K562 (cell line): ENCODE data around the gene GRHPR. TPM values are rescaled to one million over a fixed set of nuclear protein-coding genes. Genes with fewer than 3 reads are reported as not detected.

Experiments
- CBFA2T3 ChIP-seq: fragments of 450-650 bp; IDR thresholded peaks from 2 replicates; pipeline ENCODE4 v1.6.1; 2017
- E2F6 ChIP-seq, 2 experiments: IDR thresholded peaks; 2 replicates each; pipeline ENCODE4 v1.6.1; 2011; ENCODE audit warnings: borderline replicate concordance in 1 of 2, control low read depth in 1 of 2, low read depth in 1 of 2, low read length in 1 of 2, mild to moderate bottlenecking in 1 of 2, mixed read lengths in 1 of 2, moderate library complexity in 1 of 2; ENCODE audit not compliant: insufficient read depth in 1 of 2, insufficient read length in 1 of 2, poor library complexity in 1 of 2, severe bottlenecking in 1 of 2; ENCODE audit errors: extremely low read depth in 1 of 2
- EWSR1 ChIP-seq: fragments of 450-650 bp; IDR thresholded peaks from 2 replicates; pipeline ENCODE4 v1.6.1; 2018; ENCODE audit warnings: borderline replicate concordance, mild to moderate bottlenecking, low read depth, moderate library complexity; ENCODE audit not compliant: partially characterized antibody
- GTF2A2 ChIP-seq: IDR thresholded peaks from 2 replicates; pipeline ENCODE4 v1.6.1; 2016; ENCODE audit warnings: mild to moderate bottlenecking, missing genetic modification characterization, missing compliant biosample characterization
- HDAC1 ChIP-seq, 2 experiments: fragments of 450-650 bp; IDR thresholded peaks; 2 replicates each; pipeline ENCODE4 v1.6.1; 2016 to 2017; ENCODE audit warnings: inconsistent platforms in 1 of 2, mild to moderate bottlenecking in 1 of 2, moderate library complexity in 1 of 2
- HINFP ChIP-seq: fragments of 450-650 bp; conservative IDR thresholded peaks from 2 replicates; pipeline ENCODE4 v1.6.1; 2016; ENCODE audit warnings: missing genetic modification characterization, low read depth, mild to moderate bottlenecking, control low read depth, missing compliant biosample characterization
- LARP7 ChIP-seq: fragments of 450-650 bp; IDR thresholded peaks from 2 replicates; pipeline ENCODE4 v1.6.1; 2016
- POLR3G ChIP-seq: IDR thresholded peaks from 2 replicates; pipeline ENCODE4 v1.6.1; 2011; ENCODE audit not compliant: insufficient read length, insufficient replicate concordance; ENCODE audit errors: extremely low read depth
- RBBP5 ChIP-seq: fragments of 200-600 bp; sonication (generic); IDR thresholded peaks from 2 replicates; pipeline ENCODE4 v1.6.1; 2012; ENCODE audit warnings: borderline replicate concordance, mild to moderate bottlenecking, low read length, control low read depth, inconsistent platforms; ENCODE audit not compliant: insufficient read depth, poor library complexity, severe bottlenecking
- RBM17 ChIP-seq: fragments of 200-400 bp; formaldehyde crosslinking; IDR thresholded peaks from 2 replicates; pipeline ENCODE4 v1.6.1; 2017; ENCODE audit warnings: low read depth, mild to moderate bottlenecking, low read length, borderline replicate concordance
- RFX1 ChIP-seq: fragments of 450-650 bp; IDR thresholded peaks from 2 replicates; pipeline ENCODE4 v1.6.1; 2016; ENCODE audit warnings: mild to moderate bottlenecking, moderate library complexity
- SNAPC5 ChIP-seq: fragments of 250-450 bp; sonication (Bioruptor Pico); IDR thresholded peaks from 2 replicates; pipeline ENCODE4 v1.8.0; 2021; ENCODE audit warnings: moderate library complexity, mild to moderate bottlenecking, inconsistent platforms
- SREBF2 ChIP-seq: sonication (generic); formaldehyde crosslinking; IDR thresholded peaks from 2 replicates; pipeline ENCODE4 v1.4.0; 2020; ENCODE audit warnings: mild to moderate bottlenecking, missing genetic modification reagents
- TFAP4 ChIP-seq: sonication (generic); formaldehyde crosslinking; IDR thresholded peaks from 2 replicates; pipeline ENCODE4 v1.8.0; 2022; ENCODE audit warnings: missing genetic modification reagents, mild to moderate bottlenecking, moderate library complexity, borderline replicate concordance
- USF1 ChIP-seq: sonication (generic); formaldehyde crosslinking; IDR thresholded peaks from 2 replicates; pipeline ENCODE4 v1.9.0; 2022; ENCODE audit warnings: mild to moderate bottlenecking, missing genetic modification reagents
- ZNF140 ChIP-seq: fragments of 250-450 bp; sonication (Bioruptor Pico); IDR thresholded peaks from 2 replicates; pipeline ENCODE4 v1.8.0; 2021; ENCODE audit warnings: moderate library complexity, mild to moderate bottlenecking, inconsistent platforms
- ZNF561 ChIP-seq: fragments of 450-650 bp; formaldehyde crosslinking; conservative IDR thresholded peaks from 2 replicates; pipeline ENCODE4 v1.4.0; 2020; ENCODE audit warnings: mild to moderate bottlenecking, moderate library complexity
- ZNF592 ChIP-seq: fragments of 450-650 bp; IDR thresholded peaks from 2 replicates; pipeline ENCODE4 v1.6.1; 2017; ENCODE audit warnings: antibody characterized with exemption, mild to moderate bottlenecking
- polyA plus RNA-seq, 8 experiments: library from polyadenylated mRNA; depleted of rRNA in 4 of 8; stranded (reverse) in 5 of 8; unstranded in 3 of 8; fragments of >200 nt; fragmentation: Nextera tagmentation in 2 of 8; fragmentation: Illumina TruSeq in 1 of 8; extraction: Ambion mirVana in 2 of 8; extraction: Trizol in 1 of 8; gene quantifications; 2 replicates each; pipeline versions ENCODE4 v1.2.1 to v1.2.3, GENCODE V29; 2011 to 2014; ENCODE audit warnings: inconsistent platforms in 1 of 8, missing spikeins in 1 of 8
- total RNA-seq, 7 experiments: library from RNA; depleted of rRNA in 6 of 7; stranded (reverse); fragments of >200 nt in 6 of 7; fragmentation: Illumina TruSeq in 2 of 7; extraction: Trizol in 2 of 7; gene quantifications; 2 replicates each; pipeline versions ENCODE4 v1.2.1 to v1.2.3, GENCODE V29; 2011 to 2021; ENCODE audit warnings: low replicate concordance in 1 of 7

GRHPR gene
- total and polyA plus RNA-seq, 9 of the 15 experiments (the other 6 are each of a cell fraction or from before 2014, with no cell fraction given): 38.9 to 144 (median 120) TPM

GRCh38 chr9:37395229-37395628 is 27.3 kb upstream of the GRHPR start (continued):
- peak; percentile 52 for TF ChIP-seq USF1 (CRISPR knock-in tag)
- TF ChIP-seq GTF2A2: no peak
- TF ChIP-seq HDAC1 (IDR thresholded peaks at IDR 0.05): peak in 1 of 2 experiments; percentile 39; a peak in 1 of 4 replicates
- TF ChIP-seq ZNF592: 0 out of 2 replicates have a peak, but pooled peaks have one; percentile 24
- TF ChIP-seq RFX1: no peak
- no peak for TF ChIP-seq ZNF140
- peak; percentile 30 for TF ChIP-seq CBFA2T3
- no peak for TF ChIP-seq RBBP5
- TF ChIP-seq SREBF2 (CRISPR knock-in tag): no peak
- TF ChIP-seq TFAP4 (CRISPR knock-in tag): peak; percentile 25; the same call in 1 of the 2 replicates
- TF ChIP-seq HINFP (tag): no peak
- TF ChIP-seq E2F6 (IDR thresholded peaks at IDR 0.05; ENCODE audit: borderline replicate concordance in 1 of 2, extremely low read depth in 1 of 2, insufficient read depth in 1 of 2, insufficient read length in 1 of 2, low read depth in 1 of 2, low read length in 1 of 2, poor library complexity in 1 of 2, severe bottlenecking in 1 of 2): peak in 1 of 2 experiments; percentile 39
- TF ChIP-seq ZNF561: no peak
- TF ChIP-seq EWSR1: no peak
- TF ChIP-seq SNAPC5 (CRISPR knock-in tag): no peak
- TF ChIP-seq POLR3G: no peak
- TF ChIP-seq LARP7: no peak
- no peak for TF ChIP-seq RBM17
